T-helper 2 cell treated with Interferon-gamma antibody and Interleukin-4, amounts not matched to agents 100 ng/mL and 5 ng/mL, for 36 hours (primary cell): ENCODE data around the gene SYNGR1. TPM values are rescaled to one million over a fixed set of nuclear protein-coding genes. Genes with fewer than 3 reads are reported as not detected.
"Not testable (repeated sequence)": the region's sequence is repeated elsewhere in the genome, so short reads cannot be mapped to it uniquely, and the experiment has no call there.

Experiments
- intact Hi-C: fragments of 100-400 bp; cut with micrococcal nuclease; formaldehyde crosslinking; loops from one replicate; pipeline ENCODE4 v1.15.1; 2023
- total RNA-seq: library from RNA; stranded (reverse); gene quantifications from 2 replicates; pipeline ENCODE4 v1.2.3, GENCODE V29; 2022

SYNGR1 gene
- total RNA-seq, 1 donor from 2014 or later: 0.32 TPM

- intact Hi-C loops: no loop called here
Measured at GRCh38 chr22:39349506-39349966, 255 bp upstream of the SYNGR1 start.

- intact Hi-C loops: no loop called here
Measured at GRCh38 chr22:39350757-39351688, 1.2 kb downstream of the SYNGR1 start.

- intact Hi-C loops: no loop called here
Measured at GRCh38 chr22:39351689-39352214, 2.0 kb downstream of the SYNGR1 start.

- intact Hi-C loops: no loop called here
Measured at GRCh38 chr22:39352306-39352891, 2.6 kb downstream of the SYNGR1 start.

- intact Hi-C loops: no loop called here
Measured at GRCh38 chr22:39353346-39353745, 3.6 kb downstream of the SYNGR1 start.

- intact Hi-C loops: no loop called here
Measured at GRCh38 chr22:39355080-39355479, 5.3 kb downstream of the SYNGR1 start.

- intact Hi-C loops: not testable (repeated sequence)
Measured at GRCh38 chr22:39355805-39356204, 6.0 kb downstream of the SYNGR1 start.

GRCh38 chr22:39356464-39356863 is 6.7 kb downstream of the SYNGR1 start:
- intact Hi-C loops: no loop called here

- intact Hi-C loops: not testable (repeated sequence)
Measured at GRCh38 chr22:39357110-39358108, 7.6 kb downstream of the SYNGR1 start.

- intact Hi-C loops: not testable (repeated sequence)
Measured at GRCh38 chr22:39358197-39358596, 8.4 kb downstream of the SYNGR1 start.

GRCh38 chr22:39359659-39360195 is 9.9 kb downstream of the SYNGR1 start:
- intact Hi-C loops: no loop called here

- intact Hi-C loops: no loop called here
Measured at GRCh38 chr22:39360242-39360641, 10.5 kb downstream of the SYNGR1 start.

GRCh38 chr22:39360674-39361413 is 11.1 kb downstream of the SYNGR1 start:
- intact Hi-C loops: no loop called here

GRCh38 chr22:39361496-39361895 is 11.7 kb downstream of the SYNGR1 start:
- intact Hi-C loops: no loop called here

- intact Hi-C loops: no loop called here
Measured at GRCh38 chr22:39362271-39362670, 12.5 kb downstream of the SYNGR1 start.

- intact Hi-C loops: no loop called here
Measured at GRCh38 chr22:39362932-39363331, 13.1 kb downstream of the SYNGR1 start.

GRCh38 chr22:39363751-39364515 is 14.1 kb downstream of the SYNGR1 start:
- intact Hi-C loops: no loop called here

- intact Hi-C loops: no loop called here
Measured at GRCh38 chr22:39364714-39365491, 15.1 kb downstream of the SYNGR1 start.

- intact Hi-C loops: no loop called here
Measured at GRCh38 chr22:39365492-39365780, 15.6 kb downstream of the SYNGR1 start.
